ENCODE data around the gene ZNF283.

ZNF283 gene

DNA sequence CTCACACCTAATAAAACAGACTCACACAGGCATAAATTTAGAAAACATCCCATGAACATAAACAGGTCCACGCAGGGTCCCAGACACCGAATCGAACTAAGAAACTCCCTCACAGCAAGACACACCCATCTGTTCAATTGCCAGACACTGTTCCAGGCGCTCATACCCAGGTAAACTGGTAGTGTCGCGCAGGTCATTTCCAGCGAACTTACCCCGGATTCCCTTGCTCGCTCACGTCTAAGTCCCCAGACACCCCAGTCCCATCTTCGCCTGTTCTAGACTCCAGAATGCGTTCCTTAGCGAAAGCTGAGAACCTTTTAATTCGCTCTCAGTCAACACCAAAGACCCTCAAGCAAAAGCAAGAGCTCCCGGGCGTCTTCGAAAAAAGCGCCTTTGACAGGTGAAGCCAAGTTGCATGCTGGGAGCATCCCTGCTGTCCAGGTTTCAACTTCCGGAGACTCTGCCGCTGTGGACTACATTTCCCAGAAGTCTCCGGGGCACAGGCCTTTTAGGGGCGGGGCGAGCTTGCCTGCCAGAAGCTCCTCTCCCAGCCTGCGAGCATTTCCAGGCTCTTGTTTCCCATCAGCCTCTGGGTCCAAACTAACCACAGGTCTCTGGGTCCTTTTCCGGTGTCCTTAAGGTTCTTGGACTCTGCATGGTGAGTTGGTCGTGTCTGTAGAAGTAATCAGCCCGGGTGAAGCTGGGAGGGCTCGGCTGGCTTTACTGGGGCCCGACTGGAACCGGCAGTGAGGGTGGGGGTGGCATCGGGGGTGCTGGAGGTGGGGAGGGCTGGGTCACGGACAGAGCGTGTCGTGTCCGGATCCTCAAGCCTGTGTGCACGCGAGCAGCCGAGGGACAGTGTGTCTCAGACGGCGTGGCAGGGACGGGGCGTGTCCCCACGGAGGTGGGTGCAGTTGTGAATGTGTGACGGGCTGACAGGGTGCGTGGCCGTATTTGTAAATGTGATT is at the start of gene ZNF283:
TSS of gene ZNF283 (plus strand) at position 535 of the 968 bp plus-strand sequence. CDS start 6,184 bp downstream, outside the sequence.
- peak; percentile 93 for DNase-seq (ENCODE audit: low spot score)

DNA sequence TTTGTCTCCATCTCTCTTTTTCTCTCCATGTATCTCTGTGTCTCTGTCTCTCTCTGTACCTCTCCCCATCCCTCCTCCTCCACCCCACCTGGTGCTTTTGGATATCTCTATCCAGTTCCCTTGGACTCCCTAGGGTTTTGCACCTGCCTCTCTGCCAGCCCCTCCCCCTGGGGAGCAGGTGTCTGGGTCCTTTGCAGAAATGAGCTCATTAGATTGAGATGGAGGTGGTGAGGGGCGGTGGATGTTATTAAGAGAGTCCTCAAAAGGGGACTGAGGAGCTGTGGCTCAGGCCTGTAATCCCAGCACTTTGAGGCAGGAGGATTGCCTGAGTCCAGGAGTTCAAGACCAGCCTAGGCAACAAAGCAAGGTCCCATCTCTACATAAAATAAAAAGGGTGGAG is 48.5 kb upstream of the ZNF283 start:
- DNase-seq (ENCODE audit: low spot score), result no peak

DNA sequence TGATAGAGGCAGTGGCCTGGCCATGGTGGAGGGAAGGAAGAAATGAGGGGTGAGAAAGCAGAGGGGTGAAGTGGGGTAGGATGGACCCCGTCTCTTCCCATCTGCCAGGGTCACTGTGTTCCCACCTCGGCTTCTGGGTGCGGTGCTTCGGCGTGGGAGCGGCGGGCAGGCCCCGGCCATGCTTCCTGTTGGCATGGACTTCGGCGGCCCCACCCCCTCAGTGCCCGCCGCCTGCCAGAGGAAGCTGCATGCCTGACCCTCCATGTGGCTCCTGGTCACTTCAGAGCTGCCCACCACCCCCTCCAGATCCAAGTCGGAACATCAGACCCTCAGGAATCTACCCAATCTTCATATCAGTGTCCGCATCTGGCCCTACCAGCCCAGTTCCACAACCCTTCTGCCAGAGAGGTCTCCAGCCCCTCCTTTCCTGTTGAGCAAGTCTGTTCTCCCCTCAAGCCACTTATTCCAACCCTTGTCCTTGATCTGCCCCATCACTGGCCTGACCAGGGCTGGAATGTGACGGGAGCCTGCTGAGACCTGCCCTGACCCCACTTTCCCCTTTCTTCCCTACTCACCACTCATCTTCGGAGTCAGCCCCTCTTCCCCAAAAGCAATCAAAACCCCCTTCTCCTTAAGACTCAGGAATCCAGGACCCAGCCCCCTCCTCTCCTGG is 47.8 kb upstream of the ZNF283 start:
- no peak for DNase-seq (ENCODE audit: low spot score)

DNA sequence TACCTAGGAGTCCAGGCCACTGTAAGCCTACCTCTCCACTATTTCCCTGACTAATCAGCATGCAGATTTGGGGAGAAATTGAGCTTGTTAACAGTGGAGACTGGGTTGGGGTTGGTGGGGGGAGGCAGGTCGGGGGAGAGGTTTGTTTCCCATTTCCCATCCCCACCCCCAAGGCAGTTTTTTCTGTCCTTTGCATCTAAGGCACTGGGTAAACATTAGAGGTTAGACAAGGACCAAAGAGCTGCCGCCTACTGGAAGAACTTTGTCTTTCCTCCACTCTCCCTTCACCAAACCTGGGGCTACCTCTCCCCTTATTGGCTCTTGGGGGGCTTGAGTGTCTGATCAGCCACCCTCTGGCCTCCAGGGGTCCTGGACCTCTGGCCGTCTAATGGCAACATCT is 47.3 kb upstream of the ZNF283 start:
- no peak for DNase-seq (ENCODE audit: low spot score)

DNA sequence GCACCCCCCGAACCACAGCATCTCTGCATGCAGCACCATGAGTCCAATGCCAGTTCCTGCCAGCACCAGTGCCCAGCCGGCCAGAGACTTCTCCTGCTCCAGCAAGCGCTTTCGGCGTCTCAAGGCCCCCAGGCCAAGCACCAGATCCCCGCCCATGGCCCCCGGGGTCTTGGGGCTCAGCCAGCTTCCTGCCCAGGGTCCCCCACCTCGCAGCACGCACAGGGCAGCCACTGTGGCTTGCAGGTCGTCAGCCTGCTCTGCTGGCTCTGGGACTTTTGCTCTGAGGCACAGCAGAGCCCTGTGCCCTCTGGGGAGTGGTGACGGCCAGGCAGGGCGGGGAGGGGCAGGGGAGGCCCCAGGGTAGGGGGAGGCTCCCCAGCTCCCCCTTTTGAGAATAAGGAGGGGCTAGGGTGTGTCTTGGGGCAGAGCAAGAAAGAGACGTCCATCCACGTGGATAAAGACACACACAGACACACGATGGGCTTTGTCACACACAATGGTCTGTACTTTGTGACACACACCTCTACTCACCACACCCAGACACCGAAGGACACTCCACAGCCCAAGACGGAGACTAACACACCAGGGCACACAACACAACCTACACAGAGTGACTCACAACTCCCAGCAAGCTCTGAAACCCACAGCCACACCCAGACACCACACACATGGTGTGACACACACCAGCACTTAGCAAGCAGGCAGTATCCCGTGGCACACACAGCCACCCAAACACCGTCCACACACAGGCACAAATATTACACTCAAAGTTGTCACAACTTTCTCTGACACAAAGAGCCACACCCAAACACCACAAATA is 46.2 kb upstream of the ZNF283 start, which contains the start of gene KCNN4:
TSS of gene KCNN4 (minus strand) at position 268 of the 820 bp plus-strand sequence. CDS start at position 156, 112 bp downstream.
- DNase-seq (ENCODE audit: low spot score), result peak; percentile 73

DNA sequence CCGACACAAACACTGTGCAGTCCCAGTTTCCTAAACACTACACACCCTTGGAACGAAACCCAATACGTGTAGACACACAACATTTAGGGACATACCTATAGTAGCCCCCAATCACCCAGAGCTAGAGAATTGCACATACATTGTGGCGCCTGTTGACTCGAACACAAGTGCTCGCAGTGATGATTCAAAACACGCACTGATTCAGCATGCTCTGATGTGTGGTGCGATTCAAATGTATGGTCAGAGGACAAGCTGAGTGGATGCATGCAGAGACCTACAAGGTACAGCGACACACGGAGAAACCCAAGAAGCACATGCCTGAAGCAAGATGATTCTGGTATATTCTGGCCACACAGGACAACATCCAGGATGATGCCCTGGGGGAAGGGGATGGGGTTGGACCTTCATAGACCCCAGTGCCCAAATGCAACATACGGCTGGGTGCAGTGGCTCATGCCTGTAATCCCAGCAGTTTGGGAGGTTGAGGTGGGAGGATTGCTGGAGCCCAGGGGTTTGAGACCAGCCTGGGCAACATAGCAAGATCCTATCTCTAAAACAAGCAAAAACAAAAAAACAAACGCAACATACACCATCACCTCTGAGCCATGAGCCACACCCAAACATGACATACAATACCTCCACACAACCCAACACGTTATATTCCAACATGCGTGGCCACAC is 45.4 kb upstream of the ZNF283 start:
- no peak for DNase-seq (ENCODE audit: low spot score)

DNA sequence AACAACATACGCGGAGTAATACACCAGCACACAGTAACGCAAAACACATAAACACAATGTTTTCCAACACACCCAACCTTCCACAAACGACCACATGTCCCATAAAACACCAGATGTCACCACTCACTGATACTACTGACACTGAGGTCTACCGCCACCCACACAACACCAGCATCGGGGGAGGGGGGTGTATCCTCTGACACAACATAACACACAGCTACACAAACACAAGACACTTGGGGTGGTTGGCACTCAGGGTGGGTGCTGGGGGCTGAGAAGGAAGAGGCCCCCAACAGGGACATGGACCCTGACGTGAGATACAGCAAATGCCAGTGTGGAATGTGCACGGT is 44.8 kb upstream of the ZNF283 start:
- DNase-seq (ENCODE audit: low spot score), result no peak

DNA sequence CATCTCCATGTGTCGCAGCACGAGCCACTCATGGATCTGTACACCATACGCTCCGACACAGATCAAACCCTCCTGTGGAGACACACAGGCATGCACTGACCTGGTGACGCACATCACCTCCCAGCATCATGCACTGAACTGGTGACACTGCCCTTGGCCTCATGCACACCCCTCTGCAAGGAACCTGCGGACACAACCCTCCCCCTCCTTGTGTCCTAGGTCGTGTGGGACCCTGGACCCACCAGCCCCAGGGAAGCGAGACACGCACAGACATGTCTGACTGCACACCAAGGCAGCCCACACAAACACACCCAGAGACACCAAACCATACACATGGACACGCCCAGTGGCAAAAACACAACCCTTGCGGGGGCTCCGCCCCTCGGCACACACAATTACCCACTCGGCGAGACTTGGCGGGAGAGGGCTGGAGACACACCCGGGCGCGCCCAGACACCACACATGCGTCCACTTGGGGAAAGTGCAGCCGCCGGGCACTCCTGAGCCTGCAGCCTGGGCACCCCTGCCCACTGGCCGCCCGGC is 44.4 kb upstream of the ZNF283 start:
- no peak for DNase-seq (ENCODE audit: low spot score)

DNA sequence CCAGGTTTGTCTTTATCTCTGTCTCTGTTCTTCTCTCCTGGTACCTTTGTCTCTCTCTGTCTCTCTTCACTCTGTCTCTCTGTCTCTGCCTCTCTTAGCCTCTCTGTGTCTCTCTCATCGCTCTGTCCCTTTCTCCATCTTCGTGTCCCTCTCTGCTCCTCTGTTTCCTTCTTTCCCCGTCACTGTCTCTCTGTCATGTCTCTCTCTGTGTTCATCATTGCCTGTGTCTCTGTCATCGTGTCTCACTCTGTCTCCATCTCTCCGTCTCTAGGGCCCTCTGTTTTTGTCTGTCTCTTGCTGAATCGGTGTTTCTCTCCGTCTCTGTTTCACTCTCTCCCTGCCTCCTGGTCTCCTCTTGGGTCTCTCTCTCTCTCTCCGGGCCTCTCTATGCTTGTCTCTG is 43.5 kb upstream of the ZNF283 start:
- DNase-seq (ENCODE audit: low spot score), result no peak

DNA sequence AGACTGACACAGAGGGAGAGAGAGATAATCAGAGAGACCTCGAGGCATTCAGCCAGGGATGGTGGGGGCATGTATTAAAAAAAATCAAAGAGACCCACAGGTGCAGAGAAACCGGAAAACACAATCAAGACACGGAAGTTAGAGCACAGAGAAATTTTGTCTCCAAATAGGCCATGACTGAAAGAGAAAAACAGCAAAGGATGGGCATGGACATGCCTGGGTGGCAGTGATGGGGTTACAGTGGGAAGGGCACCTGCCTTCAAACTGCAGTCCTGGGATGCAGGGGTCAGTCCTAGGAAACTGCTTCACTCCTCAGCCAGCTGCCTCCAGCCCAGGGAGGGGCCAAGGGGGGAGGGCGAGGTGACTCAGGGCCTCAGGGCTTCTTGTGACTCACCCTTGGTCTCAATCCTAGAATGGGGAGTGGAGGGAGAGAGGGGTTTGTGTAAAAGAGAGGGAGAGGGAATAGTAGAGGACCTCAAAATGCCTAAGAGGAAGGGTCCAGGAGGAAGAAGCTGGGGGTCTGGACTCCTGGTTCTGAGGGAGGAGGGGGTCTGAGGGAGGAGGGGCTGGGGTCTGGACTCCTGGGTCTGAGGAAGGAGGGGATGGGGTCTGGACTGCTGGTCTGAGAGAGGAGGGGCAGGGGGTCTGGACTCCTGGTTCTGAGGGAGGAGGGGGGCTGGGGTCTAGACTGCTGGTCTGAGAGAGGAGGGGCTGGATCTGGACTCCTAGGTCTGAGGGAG is 42.7 kb upstream of the ZNF283 start:
- DNase-seq (ENCODE audit: low spot score), result peak; percentile 83

DNA sequence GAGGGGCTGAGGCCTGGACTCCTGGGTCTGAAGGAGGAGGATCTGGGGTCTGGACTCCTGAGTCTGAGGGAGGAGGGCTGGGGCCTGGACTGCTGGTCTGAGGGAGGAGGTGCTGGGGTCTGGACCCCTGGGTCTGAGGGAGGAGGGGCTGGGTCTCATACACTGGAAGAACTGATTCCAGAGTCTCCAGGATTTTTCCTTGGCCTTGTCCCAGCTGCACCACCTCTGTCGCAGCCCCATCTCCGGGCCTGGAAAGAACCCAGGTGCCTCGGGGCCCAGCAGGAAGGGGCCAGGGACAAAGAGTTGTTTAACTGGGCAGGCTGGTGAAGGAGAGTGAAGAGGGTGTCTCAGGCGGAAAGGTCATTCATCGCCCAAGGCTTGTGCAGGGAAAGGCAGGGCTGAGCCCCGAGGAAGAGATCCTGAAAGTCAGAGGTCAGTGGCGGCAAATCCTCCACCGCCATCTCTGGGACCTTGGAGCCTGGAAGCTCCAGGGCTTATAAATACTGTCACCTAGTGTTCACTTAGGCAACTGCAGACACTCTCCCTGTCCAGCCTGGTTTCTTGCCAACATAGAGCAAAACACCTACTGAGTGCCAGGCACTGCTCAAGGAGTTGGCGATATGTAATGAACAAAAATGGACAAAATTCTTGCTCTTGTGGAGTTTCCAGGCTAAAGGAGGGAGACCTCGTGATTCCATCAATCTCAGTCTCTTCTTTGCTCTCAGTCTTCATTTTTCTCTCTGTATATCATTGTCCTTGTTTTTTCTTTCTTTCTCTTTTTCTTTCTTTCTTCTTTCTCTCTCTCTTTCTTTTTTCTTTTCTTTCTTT is 41.9 kb upstream of the ZNF283 start:
- peak; percentile 72 for DNase-seq (ENCODE audit: low spot score)

DNA sequence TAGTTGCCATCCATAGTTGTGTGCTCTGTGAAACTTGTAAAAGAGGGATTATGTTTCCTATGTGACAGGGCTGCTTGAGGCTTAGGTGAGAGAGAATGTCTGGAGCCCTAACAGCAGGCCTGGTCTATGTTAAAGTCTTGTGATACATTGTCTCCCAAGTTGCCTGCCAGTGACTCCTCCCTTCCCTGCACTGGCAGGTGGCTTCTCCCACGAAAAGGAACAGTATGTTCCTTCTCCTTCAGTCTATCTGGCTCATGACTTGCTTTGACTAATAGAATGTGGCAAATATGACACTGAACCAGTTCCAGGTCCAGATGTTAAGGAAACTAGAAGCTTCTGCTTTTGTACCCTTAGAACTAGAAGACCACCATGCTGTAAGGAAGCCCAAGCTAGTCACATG is 40.5 kb upstream of the ZNF283 start:
- DNase-seq (ENCODE audit: low spot score), result no peak

DNA sequence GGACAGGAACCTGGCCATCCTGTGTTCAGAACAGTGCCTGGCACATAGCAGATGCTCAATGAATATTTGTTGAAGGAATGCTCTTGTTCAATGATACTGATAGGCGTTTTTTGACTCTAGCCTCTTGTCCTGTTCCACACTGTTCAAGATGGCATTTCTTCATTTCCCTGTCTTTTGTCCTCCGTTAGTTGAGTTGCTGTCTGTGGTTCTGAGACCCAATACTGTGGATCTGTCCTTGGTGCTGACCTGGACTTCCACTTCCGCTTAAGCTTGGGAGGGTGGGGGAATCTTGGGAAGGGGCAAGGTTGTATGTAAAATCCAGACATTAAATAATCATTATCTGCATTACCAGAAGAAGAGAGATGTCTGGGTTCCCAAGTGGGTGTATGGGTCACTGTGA is 38.1 kb upstream of the ZNF283 start:
- peak; percentile 34 for DNase-seq (ENCODE audit: low spot score)

DNA sequence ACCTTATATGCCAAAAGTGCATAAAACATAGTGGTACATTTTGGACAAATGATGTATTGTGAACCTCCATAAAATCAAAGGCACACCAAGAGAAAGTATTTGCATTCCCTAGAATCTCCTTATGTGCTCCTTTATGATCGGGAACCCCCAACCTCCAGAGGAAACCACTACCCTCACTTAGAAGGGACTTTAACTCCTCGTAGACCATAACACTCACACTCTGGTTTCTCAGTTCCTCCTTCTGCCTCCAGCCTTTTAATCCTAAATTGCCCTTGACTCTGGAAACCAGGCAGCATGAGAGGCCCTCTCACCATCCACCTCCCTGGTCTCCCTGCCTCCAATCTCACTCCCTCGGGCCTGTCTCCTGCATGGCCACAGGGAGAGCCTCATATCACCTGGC is 36.5 kb upstream of the ZNF283 start:
- no peak for DNase-seq (ENCODE audit: low spot score)

DNA sequence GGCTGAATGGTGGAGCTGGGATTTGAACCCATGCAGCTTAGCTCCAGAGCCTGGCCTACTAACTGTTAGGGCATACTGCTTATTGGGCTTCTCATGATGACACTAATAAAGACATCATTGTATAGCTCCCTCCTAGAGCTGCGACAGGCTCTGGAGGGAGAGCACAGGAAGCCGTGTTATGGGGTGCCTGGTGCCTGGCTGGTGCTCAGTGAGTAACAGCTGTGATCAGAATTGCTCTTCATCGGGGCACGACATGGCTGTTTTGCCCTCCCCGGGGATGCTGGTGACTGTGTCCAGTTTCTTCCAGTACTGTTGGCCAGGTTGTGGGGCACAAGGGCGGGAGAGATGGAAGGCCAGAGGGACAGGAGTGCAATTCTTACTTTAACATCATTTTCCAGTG is 30.0 kb upstream of the ZNF283 start:
- DNase-seq (ENCODE audit: low spot score), result no peak

DNA sequence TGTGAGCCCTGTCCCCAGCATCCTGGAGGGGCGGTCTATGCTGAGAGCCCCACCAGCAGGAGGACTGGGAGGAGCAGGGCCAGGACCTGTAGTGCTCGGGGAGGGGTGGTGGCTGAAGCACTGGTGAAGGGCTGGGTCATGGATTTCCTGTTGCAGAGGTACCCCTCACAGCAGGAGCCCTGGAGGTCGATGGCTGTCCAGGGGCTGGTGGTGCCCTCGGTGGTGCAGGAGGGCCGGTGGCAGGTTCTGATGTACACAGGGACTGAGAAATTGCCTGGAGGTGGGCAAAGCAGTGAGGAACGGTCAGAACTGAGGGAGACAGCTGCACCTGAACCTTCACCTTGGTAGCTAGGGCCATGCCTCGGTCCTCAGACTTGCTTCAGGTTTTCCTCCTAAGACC is 29.6 kb upstream of the ZNF283 start:
- DNase-seq (ENCODE audit: low spot score), result no peak

DNA sequence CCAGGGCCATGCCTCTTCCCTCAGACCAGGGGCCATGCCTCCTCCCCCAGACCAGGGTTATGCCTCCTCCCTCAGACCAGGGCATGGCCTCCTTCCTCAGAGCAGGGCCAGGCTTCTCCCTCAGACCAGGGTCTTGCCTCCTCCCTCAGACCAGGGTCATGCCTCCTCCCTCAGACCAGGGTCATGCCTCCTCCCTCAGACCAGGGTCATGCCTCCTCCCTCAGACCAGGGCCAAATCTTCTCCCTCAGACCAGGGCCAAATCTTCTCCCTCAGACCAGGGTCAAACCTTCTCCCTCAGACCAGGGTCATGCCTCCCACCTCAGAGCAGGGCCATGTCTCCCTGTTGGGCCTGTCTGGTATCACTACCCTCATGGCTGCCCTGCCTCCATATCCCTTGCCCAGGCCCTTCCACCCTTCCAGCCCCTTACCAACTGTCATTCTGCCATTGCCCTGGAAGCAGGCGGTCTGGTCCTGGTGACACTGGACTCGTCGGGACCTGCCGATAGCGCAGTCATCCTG is 29.0 kb upstream of the ZNF283 start:
- no peak for DNase-seq (ENCODE audit: low spot score)

DNA sequence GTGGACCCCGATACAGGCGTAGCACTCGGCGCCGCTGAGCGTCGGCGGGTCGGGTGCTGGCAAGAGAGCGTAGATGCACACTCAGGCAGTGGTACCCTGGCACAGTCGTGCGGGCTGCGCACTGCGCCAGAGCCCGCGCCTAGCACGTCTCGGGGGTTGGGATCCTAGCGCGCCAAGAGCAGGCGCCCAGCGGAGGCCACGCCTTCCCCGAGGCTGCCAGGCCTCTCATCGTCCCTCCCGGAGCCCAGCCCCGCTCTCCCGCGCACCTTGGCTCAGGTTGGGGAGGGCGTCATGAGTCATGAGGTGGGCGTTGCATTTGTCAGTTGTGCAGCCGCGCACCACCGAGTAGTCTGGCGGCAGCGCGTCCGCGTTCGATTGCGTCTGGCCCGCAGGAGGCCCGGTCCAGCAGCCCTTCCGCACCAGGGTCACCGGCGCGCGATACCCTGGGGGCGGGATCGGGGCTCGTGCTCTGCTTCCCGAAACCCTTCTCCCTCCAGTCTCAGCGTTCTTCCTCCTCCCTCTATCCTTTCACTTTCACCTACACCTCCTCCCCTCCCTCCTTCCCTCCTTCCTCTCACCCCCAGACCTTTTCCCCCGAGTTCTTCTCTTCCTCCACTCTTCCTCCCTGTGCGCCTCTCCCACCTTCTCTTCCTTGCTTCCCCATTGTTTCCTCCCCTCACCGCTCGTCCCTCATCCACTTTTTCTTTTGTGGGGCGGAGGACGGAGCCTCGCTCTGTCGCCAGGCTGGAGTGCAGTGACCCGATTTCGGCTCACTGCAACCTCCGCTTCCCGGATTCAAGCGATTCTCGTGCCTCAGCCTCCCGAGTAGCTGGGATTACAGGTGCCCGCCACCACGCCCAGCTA is 28.3 kb upstream of the ZNF283 start:
- DNase-seq (ENCODE audit: low spot score), result peak; percentile 75

Data from kidney tubule cell (primary cell).